ENCODE measurements around the gene SGCD. TPM values are rescaled to one million over a fixed set of nuclear protein-coding genes. Genes with fewer than 3 reads are reported as not detected.

The SGCD gene
- total RNA-seq: 0.77 and 0.85 TPM in 2 replicates

GRCh38 chr5:156326718-156327259 lies at the start of gene SGCD:
Gene SGCD (plus strand): TSS chr5:156327164.

